Stimulated activated naive CD8-positive, alpha-beta T cell treated with anti-CD3 and anti-CD28 coated beads, Interleukin-15, amount 100 ng/mL, for 72 hours (primary cell): ENCODE measurements around the gene TTF1.

Experiments used
- ATAC-seq: fragments of 150-1000 bp; cut with Tn5 transposase; 2 replicates; pipeline ENCODE4 v1.10.0; 2021; ENCODE audit warnings: mild to moderate bottlenecking, moderate library complexity
- DNase-seq, 2 donors: peaks; one replicate each; pipeline ENCODE4 v3.0.0; 2021 to 2022
- H3K27ac Mint-ChIP-seq, 2 donors: one replicate each; pipeline ENCODE4 v1.8.0; 2022; ENCODE audit warnings: mild to moderate bottlenecking in 2 of 2, mixed read lengths in 2 of 2, moderate library complexity in 2 of 2
- H3K27me3 Mint-ChIP-seq: one replicate; pipeline ENCODE4 v1.8.0; 2022; ENCODE audit warnings: mixed read lengths
- H3K4me1 Mint-ChIP-seq: one replicate; pipeline ENCODE4 v1.8.0; 2022; ENCODE audit warnings: mild to moderate bottlenecking, mixed read lengths
- H3K4me3 Mint-ChIP-seq, 2 donors: one replicate each; pipeline ENCODE4 v1.8.0; 2022; ENCODE audit warnings: mild to moderate bottlenecking in 2 of 2, mixed read lengths in 2 of 2, moderate library complexity in 1 of 2
- H3K9me3 Mint-ChIP-seq, 2 donors: one replicate each; pipeline ENCODE4 v1.8.0; 2022; ENCODE audit warnings: mixed read lengths in 2 of 2

Gene TTF1

GRCh38 chr9:132423503-132423902 is 16.9 kb upstream of the TTF1 start:
- H3K4me1 Mint-ChIP-seq: no peaks in the 10 kb centered on the region
- no peak for ATAC-seq
- no peak overlapping the region for H3K4me3 Mint-ChIP-seq
- no peak for DNase-seq
- no peak overlapping the region for H3K27ac Mint-ChIP-seq
- no peaks in the 10 kb centered on the region for H3K9me3 Mint-ChIP-seq
- H3K27me3 Mint-ChIP-seq: peaks cover 85% of the 10 kb centered on the region

DNA sequence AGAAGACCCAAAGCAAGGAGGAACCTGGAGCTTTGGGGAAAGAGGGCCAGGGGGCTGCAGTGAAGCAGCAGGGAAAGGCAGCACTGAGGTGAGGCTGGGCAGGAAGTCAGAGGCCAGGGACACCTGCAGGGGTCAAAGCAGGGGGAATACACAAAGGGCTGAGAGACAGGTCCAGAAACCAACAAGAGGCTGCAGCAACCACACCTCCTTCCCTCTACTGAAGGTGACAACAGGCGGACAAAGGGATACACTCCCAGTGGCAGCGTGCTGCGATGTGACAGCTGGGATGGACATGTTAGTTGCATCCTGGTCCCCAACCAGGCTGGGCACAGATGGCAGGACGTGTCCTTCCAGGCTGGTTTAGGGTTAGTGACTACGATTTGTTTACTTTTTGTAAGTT is 15.9 kb upstream of the TTF1 start:
- ATAC-seq: no peak
- DNase-seq: no peak
- Mint-ChIP-seq H3K27me3 (peaks cover 85% of the 10 kb centered on the region), H3K27ac (peak overlapping the region in 1 of 2 donors; percentile 64), H3K4me3 (no peak overlapping the region), H3K4me1 (no peaks in the 10 kb centered on the region), H3K9me3 (no peaks in the 10 kb centered on the region)

- DNase-seq: no peak
- Mint-ChIP-seq H3K4me1 (no peaks in the 10 kb centered on the region), H3K4me3 (no peak overlapping the region), H3K27ac (no peak overlapping the region), H3K27me3 (peaks cover 77% of the 10 kb centered on the region), H3K9me3 (no peaks in the 10 kb centered on the region)
- ATAC-seq: no peak
Measured at GRCh38 chr9:132418726-132419363, 12.2 kb upstream of the TTF1 start.

DNA sequence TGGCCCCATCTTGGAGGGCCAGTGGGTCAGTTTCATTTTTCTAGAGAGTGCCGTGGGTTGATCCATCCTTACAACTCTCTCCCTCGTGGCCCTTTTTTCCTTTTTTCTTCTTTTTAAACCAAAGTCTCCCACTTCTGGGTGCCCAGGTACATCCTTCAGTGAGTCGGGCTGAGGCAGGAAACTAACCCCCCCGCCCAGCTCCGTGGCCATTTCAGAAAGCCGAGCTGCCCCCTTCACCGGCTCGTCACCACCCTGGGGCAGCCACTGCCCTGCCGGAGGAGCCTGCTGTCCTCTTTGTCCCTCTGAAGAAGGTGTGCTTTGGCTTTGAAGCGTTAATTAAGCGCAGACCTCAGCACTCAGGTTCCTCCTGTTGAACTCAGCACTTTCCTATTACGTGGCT is 8.5 kb upstream of the TTF1 start:
- H3K9me3 Mint-ChIP-seq: no peaks in the 10 kb centered on the region
- no peak overlapping the region for H3K4me3 Mint-ChIP-seq
- no peak overlapping the region for H3K27ac Mint-ChIP-seq
- H3K4me1 Mint-ChIP-seq: peaks cover 27% of the 10 kb centered on the region
- ATAC-seq (no peak), DNase-seq (no peak)
- peaks cover 91% of the 10 kb centered on the region for H3K27me3 Mint-ChIP-seq

GRCh38 chr9:132414731-132415130 is 8.1 kb upstream of the TTF1 start:
- Mint-ChIP-seq H3K4me3 (no peak overlapping the region), H3K27me3 (peaks cover 88% of the 10 kb centered on the region)

DNA sequence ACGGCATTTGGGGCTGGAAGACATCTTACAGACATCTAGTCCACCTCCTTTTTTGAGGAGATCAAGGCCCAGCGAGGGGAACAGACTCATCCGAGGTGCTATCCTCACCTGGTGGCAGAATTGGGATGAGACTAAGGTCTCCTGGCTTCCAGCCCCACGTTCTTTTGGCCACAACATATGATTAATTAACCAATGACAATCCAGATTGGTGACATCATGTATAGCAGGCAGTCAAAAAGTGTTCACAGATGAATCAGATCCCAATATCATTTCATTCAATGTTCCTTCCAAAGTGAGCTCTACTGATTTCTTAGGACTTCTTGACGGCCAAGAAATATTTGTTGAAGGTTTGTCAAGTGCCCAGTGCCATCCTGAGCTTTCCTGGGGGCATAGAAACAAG is 7.3 kb upstream of the TTF1 start:
- peaks cover 86% of the 10 kb centered on the region for H3K27me3 Mint-ChIP-seq
- no peak for ATAC-seq
- no peak overlapping the region for H3K27ac Mint-ChIP-seq
- no peak for DNase-seq
- no peak overlapping the region for H3K4me3 Mint-ChIP-seq
- H3K9me3 Mint-ChIP-seq: no peaks in the 10 kb centered on the region
- peaks cover 37% of the 10 kb centered on the region for H3K4me1 Mint-ChIP-seq

More at GRCh38 chr9:132414731-132415130, 8.1 kb upstream of the TTF1 start:
- H3K4me1 Mint-ChIP-seq: peaks cover 30% of the 10 kb centered on the region
- ATAC-seq (no peak), DNase-seq (no peak)
- H3K27ac Mint-ChIP-seq: no peak overlapping the region
- H3K9me3 Mint-ChIP-seq: no peaks in the 10 kb centered on the region

- DNase-seq: peak; percentile 40 to 48
- Mint-ChIP-seq H3K27ac (peak overlapping the region in 1 of 2 donors; percentile 42), H3K27me3 (peaks cover 68% of the 10 kb centered on the region), H3K4me1 (peaks cover 40% of the 10 kb centered on the region), H3K9me3 (no peaks in the 10 kb centered on the region), H3K4me3 (peak overlapping the region in 1 of 2 donors; percentile 29)
- peak; percentile 44 for ATAC-seq
Measured at GRCh38 chr9:132412089-132412488, 5.4 kb upstream of the TTF1 start.

- ATAC-seq: peak; percentile 69
- peaks cover 46% of the 10 kb centered on the region for H3K4me1 Mint-ChIP-seq
- no peaks in the 10 kb centered on the region for H3K9me3 Mint-ChIP-seq
- H3K27me3 Mint-ChIP-seq: peaks cover 64% of the 10 kb centered on the region
- peak overlapping the region; percentile 72 to 76 for H3K4me3 Mint-ChIP-seq
- DNase-seq: peak; percentile 72 to 80
- no peak overlapping the region for H3K27ac Mint-ChIP-seq
Measured at GRCh38 chr9:132411091-132411508, 4.5 kb upstream of the TTF1 start.

- Mint-ChIP-seq H3K27me3 (peaks cover 60% of the 10 kb centered on the region), H3K9me3 (no peaks in the 10 kb centered on the region), H3K4me3 (peak overlapping the region; percentile 72 to 76), H3K4me1 (peaks cover 51% of the 10 kb centered on the region), H3K27ac (no peak overlapping the region)
- DNase-seq: no peak
- peak; percentile 34 for ATAC-seq
Measured at GRCh38 chr9:132410642-132411041, 4.0 kb upstream of the TTF1 start.

GRCh38 chr9:132409828-132410528 is 3.3 kb upstream of the TTF1 start, which contains the start of gene CFAP77:
TSS of gene CFAP77 (plus strand) at chr9:132410211. CDS start at chr9:132410272, 61 bp downstream.
- peak; percentile 22 to 28 for DNase-seq
- ATAC-seq: no peak
- H3K9me3 Mint-ChIP-seq: no peaks in the 10 kb centered on the region
- peak within 1 kb of the TSS; percentile 72 to 76 for H3K4me3 Mint-ChIP-seq
- no peak within 1 kb of the TSS for H3K27ac Mint-ChIP-seq
- H3K4me1 Mint-ChIP-seq: peaks cover 57% of the 10 kb centered on the region
- peaks cover 54% of the 10 kb centered on the region for H3K27me3 Mint-ChIP-seq

GRCh38 chr9:132408521-132408920 is 1.9 kb upstream of the TTF1 start:
- Mint-ChIP-seq H3K27me3 (peaks cover 39% of the 10 kb centered on the region), H3K9me3 (no peaks in the 10 kb centered on the region), H3K27ac (no peak overlapping the region), H3K4me3 (no peak overlapping the region), H3K4me1 (peaks cover 72% of the 10 kb centered on the region)
- DNase-seq (no peak), ATAC-seq (no peak)

DNA sequence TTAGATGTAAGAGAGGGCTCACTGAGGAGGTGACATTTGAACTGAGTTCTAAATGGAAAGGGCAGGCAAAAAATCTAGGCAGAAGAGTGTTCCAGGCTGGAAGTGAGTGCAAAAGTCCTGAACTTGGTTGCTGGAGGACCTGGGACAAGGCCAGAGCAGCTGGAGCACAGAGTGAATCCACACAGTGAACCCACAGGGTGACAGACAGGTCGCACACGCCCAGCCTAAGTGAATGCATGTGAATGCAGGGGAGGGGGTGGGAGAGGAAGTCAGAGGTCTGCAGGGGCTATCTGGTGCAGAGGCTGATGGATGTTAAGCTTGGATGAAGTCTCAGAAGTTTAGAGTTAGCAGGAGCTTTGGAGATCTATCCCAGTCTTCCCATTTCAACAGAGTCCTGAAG is 556 bp upstream of the TTF1 start:
- Mint-ChIP-seq H3K4me1 (peaks cover 74% of the 10 kb centered on the region), H3K4me3 (peak overlapping the region in 1 of 2 donors; percentile 83), H3K27me3 (peaks cover 26% of the 10 kb centered on the region), H3K9me3 (no peaks in the 10 kb centered on the region), H3K27ac (peak overlapping the region in 1 of 2 donors; percentile 99)
- DNase-seq (no peak), ATAC-seq (no peak)

DNA sequence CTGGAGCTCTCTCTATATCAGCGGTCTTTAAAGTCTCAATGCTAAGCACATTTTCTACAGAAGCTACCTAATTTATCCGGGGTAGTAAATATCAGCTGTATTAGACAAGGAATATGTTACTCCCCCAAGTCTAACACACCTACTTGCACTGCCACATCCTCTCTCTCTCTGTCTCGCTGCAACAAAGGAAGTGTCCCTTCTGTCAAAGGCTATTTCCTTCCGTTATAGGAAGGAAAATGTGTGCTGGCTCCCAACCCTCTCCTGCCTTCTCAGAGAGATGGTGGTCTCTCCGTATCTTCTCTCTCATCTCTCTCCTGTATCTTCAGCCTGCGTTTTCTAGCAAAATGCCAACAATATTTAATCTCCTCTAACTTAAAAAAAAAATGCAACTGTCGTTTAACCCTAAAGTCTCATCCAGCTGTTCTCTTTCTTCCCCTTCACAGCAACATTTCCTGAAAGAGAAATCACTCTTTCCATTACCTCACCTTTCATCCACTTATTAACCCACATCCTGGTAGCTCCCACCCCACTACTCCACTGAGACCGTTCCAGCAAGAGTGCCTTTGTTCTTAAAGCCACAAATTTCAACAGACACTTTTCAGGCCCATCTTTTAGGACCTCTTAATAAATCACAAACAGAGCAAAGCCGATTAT is 2.3 kb downstream of the TTF1 start:
- peak; percentile 71 for ATAC-seq

GRCh38 chr9:132401824-132402223 is 4.8 kb downstream of the TTF1 start:
- ATAC-seq (no peak), DNase-seq (no peak)
- no peak overlapping the region for H3K4me3 Mint-ChIP-seq
- peaks cover 50% of the 10 kb centered on the region for H3K4me1 Mint-ChIP-seq
- no peaks in the 10 kb centered on the region for H3K9me3 Mint-ChIP-seq
- peak overlapping the region in 1 of 2 donors; percentile 88 for H3K27ac Mint-ChIP-seq
- no peaks in the 10 kb centered on the region for H3K27me3 Mint-ChIP-seq

More for the DNA sequence above, 2.3 kb downstream of the TTF1 start:
- H3K9me3 Mint-ChIP-seq: no peaks in the 10 kb centered on the region
- H3K27me3 Mint-ChIP-seq: peaks cover 3% of the 10 kb centered on the region
- peak overlapping the region; percentile 94 to 99 for H3K27ac Mint-ChIP-seq
- peaks cover 59% of the 10 kb centered on the region for H3K4me1 Mint-ChIP-seq
- peak; percentile 21 to 47 for DNase-seq
- H3K4me3 Mint-ChIP-seq: peak overlapping the region; percentile 83 to 84

- no peaks in the 10 kb centered on the region for H3K27me3 Mint-ChIP-seq
- DNase-seq: no peak
- H3K9me3 Mint-ChIP-seq: no peaks in the 10 kb centered on the region
- no peak overlapping the region for H3K27ac Mint-ChIP-seq
- no peaks in the 10 kb centered on the region for H3K4me1 Mint-ChIP-seq
- H3K4me3 Mint-ChIP-seq: no peak overlapping the region
- no peak for ATAC-seq
Measured at GRCh38 chr9:132395560-132395959, 11.1 kb downstream of the TTF1 start.

- H3K27me3 Mint-ChIP-seq: no peaks in the 10 kb centered on the region
- DNase-seq (no peak), ATAC-seq (no peak)
- H3K4me3 Mint-ChIP-seq: no peak overlapping the region
- H3K4me1 Mint-ChIP-seq: no peaks in the 10 kb centered on the region
- H3K9me3 Mint-ChIP-seq: no peaks in the 10 kb centered on the region
- H3K27ac Mint-ChIP-seq: no peak overlapping the region
Measured at GRCh38 chr9:132391449-132391848, 15.2 kb downstream of the TTF1 start.
